ENCODE data around the gene VPS13D. TPM values are rescaled to one million over a fixed set of nuclear protein-coding genes. Genes with fewer than 3 reads are reported as not detected.

VPS13D gene
- polyA plus RNA-seq, 1 of the 3 experiments (the other 2 are of a cell fraction) = 15.0 TPM

GRCh38 chr1:12409681-12410080, 179.9 kb downstream of the VPS13D start (continued):
- TF ChIP-seq, protein P1, sequence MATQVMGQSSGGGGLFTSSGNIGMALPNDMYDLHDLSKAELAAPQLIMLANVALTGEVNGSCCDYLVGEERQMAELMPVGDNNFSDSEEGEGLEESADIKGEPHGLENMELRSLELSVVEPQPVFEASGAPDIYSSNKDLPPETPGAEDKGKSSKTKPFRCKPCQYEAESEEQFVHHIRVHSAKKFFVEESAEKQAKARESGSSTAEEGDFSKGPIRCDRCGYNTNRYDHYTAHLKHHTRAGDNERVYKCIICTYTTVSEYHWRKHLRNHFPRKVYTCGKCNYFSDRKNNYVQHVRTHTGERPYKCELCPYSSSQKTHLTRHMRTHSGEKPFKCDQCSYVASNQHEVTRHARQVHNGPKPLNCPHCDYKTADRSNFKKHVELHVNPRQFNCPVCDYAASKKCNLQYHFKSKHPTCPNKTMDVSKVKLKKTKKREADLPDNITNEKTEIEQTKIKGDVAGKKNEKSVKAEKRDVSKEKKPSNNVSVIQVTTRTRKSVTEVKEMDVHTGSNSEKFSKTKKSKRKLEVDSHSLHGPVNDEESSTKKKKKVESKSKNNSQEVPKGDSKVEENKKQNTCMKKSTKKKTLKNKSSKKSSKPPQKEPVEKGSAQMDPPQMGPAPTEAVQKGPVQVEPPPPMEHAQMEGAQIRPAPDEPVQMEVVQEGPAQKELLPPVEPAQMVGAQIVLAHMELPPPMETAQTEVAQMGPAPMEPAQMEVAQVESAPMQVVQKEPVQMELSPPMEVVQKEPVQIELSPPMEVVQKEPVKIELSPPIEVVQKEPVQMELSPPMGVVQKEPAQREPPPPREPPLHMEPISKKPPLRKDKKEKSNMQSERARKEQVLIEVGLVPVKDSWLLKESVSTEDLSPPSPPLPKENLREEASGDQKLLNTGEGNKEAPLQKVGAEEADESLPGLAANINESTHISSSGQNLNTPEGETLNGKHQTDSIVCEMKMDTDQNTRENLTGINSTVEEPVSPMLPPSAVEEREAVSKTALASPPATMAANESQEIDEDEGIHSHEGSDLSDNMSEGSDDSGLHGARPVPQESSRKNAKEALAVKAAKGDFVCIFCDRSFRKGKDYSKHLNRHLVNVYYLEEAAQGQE (IDR thresholded peaks at IDR 0.05; ENCODE audit: low read depth, low read length) = no peak
- TF ChIP-seq, protein P2, sequence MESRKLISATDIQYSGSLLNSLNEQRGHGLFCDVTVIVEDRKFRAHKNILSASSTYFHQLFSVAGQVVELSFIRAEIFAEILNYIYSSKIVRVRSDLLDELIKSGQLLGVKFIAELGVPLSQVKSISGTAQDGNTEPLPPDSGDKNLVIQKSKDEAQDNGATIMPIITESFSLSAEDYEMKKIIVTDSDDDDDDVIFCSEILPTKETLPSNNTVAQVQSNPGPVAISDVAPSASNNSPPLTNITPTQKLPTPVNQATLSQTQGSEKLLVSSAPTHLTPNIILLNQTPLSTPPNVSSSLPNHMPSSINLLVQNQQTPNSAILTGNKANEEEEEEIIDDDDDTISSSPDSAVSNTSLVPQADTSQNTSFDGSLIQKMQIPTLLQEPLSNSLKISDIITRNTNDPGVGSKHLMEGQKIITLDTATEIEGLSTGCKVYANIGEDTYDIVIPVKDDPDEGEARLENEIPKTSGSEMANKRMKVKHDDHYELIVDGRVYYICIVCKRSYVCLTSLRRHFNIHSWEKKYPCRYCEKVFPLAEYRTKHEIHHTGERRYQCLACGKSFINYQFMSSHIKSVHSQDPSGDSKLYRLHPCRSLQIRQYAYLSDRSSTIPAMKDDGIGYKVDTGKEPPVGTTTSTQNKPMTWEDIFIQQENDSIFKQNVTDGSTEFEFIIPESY (IDR thresholded peaks at IDR 0.05; ENCODE audit: borderline replicate concordance, low read depth) = no peak
- TF ChIP-seq EZH2phosphoT487 (IDR thresholded peaks at IDR 0.05; ENCODE audit: borderline replicate concordance, low read depth) (no peak), RAD21 (IDR thresholded peaks at IDR 0.05; ENCODE audit: low read length) (no peak), FOSL2 (IDR thresholded peaks at IDR 0.05; ENCODE audit: borderline replicate concordance, low read depth) (no peak), FOXJ3 (CRISPR knock-in tag; IDR thresholded peaks at IDR 0.05) (no peak)
- TF ChIP-seq, protein P3, sequence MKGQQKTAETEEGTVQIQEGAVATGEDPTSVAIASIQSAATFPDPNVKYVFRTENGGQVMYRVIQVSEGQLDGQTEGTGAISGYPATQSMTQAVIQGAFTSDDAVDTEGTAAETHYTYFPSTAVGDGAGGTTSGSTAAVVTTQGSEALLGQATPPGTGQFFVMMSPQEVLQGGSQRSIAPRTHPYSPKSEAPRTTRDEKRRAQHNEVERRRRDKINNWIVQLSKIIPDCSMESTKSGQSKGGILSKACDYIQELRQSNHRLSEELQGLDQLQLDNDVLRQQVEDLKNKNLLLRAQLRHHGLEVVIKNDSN (IDR thresholded peaks at IDR 0.05; ENCODE audit: borderline replicate concordance, low read depth) = no peak

DNA sequence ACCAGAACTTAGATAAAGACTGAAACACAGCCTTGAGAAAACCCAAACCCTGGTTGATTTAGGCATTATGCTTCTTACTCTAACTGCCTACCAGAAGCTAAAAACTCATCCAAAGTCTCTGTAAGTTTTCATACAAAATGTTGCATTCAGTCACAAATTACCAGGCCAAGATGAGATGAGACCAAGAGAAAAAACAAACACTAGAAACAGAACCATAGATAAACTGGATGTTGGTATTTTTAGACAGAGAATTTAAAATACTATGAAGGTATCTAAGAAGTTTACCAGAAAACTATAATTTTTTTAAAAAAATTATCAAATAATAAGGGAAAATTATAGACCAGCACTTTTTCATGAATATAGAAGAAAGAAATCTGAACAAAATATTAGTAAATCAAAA, 180.5 kb downstream of the VPS13D start:
- Histone ChIP-seq H4K20me1 (ENCODE audit: insufficient read depth) (no peaks in the 10 kb centered on the region), H3K4me3 (ENCODE audit: low read depth in 2 of 2, low read length in 1 of 2) (no peak overlapping the region; a peak in 1 of 4 replicates), H3K27ac (ENCODE audit: low read depth in 2 of 2, low read length in 1 of 2) (no peak overlapping the region), H3K36me3 (replicated peaks in 1 of 2; ENCODE audit: control insufficient read depth in 1 of 2, insufficient read depth in 2 of 2, low read length in 1 of 2) (peaks cover 25 to 30% of the 10 kb centered on the region in 2 experiments), H3K27me3 (ENCODE audit: insufficient read depth) (no peaks in the 10 kb centered on the region), H2AFZ (ENCODE audit: low read depth) (no peak overlapping the region), H3K4me1 (ENCODE audit: control insufficient read depth in 1 of 2, insufficient read depth in 2 of 2, low read depth in 1 of 2, low read length in 1 of 2) (peaks cover 3 to 5% of the 10 kb centered on the region in 2 experiments; a peak in 3 of 4 replicates), H3K9ac (no peak overlapping the region), H3K4me2 (no peak overlapping the region), H3K9me3 (no peaks in the 10 kb centered on the region), H3K79me2 (ENCODE audit: insufficient read depth) (no peaks in the 10 kb centered on the region), H3K9me2 (no peaks in the 10 kb centered on the region), H3F3A (replicated peaks; ENCODE audit: insufficient read depth) (no peaks in the 10 kb centered on the region)
- ChIA-PET POLR2A (no interaction called here), CTCF (interaction anchor here (1.1 kb wide), 1 partner anchor 249 kb away, joined by 3 read pairs; no protein-coding TSS in a partner anchor)
- DNase-seq = no peak
- TF ChIP-seq, protein P1 (IDR thresholded peaks at IDR 0.05; ENCODE audit: low read depth, low read length) = no peak
- TF ChIP-seq, protein P4, sequence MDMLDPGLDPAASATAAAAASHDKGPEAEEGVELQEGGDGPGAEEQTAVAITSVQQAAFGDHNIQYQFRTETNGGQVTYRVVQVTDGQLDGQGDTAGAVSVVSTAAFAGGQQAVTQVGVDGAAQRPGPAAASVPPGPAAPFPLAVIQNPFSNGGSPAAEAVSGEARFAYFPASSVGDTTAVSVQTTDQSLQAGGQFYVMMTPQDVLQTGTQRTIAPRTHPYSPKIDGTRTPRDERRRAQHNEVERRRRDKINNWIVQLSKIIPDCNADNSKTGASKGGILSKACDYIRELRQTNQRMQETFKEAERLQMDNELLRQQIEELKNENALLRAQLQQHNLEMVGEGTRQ (IDR thresholded peaks at IDR 0.05; ENCODE audit: borderline replicate concordance, low read depth, low read length) = no peak
- TF ChIP-seq GATA2 (CRISPR knock-in tag; IDR thresholded peaks at IDR 0.05) (no peak), CHD2 (IDR thresholded peaks at IDR 0.05; ENCODE audit: low read length, partially characterized antibody) (no peak), MEF2A (IDR thresholded peaks at IDR 0.05; ENCODE audit: borderline replicate concordance, low read depth) (no peak), RXRA (IDR thresholded peaks at IDR 0.05; ENCODE audit: borderline replicate concordance, low read depth) (no peak), TCF12 (IDR thresholded peaks at IDR 0.05) (no peak), TAF1 (IDR thresholded peaks at IDR 0.05; ENCODE audit: borderline replicate concordance, low read depth, low read length) (no peak), YY1 (IDR thresholded peaks at IDR 0.05; ENCODE audit: low read depth) (no peak), SMC3 (IDR thresholded peaks at IDR 0.05; ENCODE audit: low read depth, low read length) (no peak), POLR2AphosphoS5 (IDR thresholded peaks at IDR 0.05; ENCODE audit: low read depth, low read length) (no peak), FOXM1 (IDR thresholded peaks at IDR 0.05; ENCODE audit: low read depth) (no peak), FOSL2 (IDR thresholded peaks at IDR 0.05; ENCODE audit: borderline replicate concordance, low read depth) (no peak)
- TF ChIP-seq, protein P3 (IDR thresholded peaks at IDR 0.05; ENCODE audit: borderline replicate concordance, low read depth) = no peak

All from SK-N-SH (cell line).